Endothelial cell of umbilical vein (primary cell): ENCODE measurements around the gene VWA8. TPM values are rescaled to one million over a fixed set of nuclear protein-coding genes. Genes with fewer than 3 reads are reported as not detected.

Experiments used
- BruUV-seq: library from RNA; stranded (reverse); fragments of 400-500 nt; replicated peaks from 2 replicates; lab custom pipeline; 2021; lab: Mats Ljungman, UMichigan
- CTCF ChIA-PET: fragments of 300-600, 350-600 bp; sonication (Branson Sonifier 250); formaldehyde crosslinking; loops from one replicate; lab custom pipeline; 2021; ENCODE audit warnings: antibody characterized with exemption, inconsistent platforms; lab: Charles Lee
- POLR2A ChIA-PET: fragments of 300-600, 350-600 bp; sonication (Branson Sonifier 250); formaldehyde crosslinking; loops from one replicate; lab custom pipeline; 2021; ENCODE audit warnings: antibody characterized with exemption, inconsistent platforms; lab: Charles Lee
- DNase-seq: peaks from one replicate; pipeline ENCODE4 v3.0.0-alpha.2; 2011; ENCODE audit warnings: low read depth, low spot score
- FAIRE-seq: peaks from 2 replicates; lab custom pipeline; 2011; peaks lifted over from hg19 to GRCh38; lab: Jason Lieb, UNC
- H2AFZ ChIP-seq: 2 replicates; pipeline ENCODE4 v1.6.0; 2012; ENCODE audit warnings: low read depth, low read length, control low read depth, inconsistent platforms
- H3K27ac ChIP-seq: 2 replicates; pipeline ENCODE4 v1.5.1; 2011; ENCODE audit warnings: low read depth, mild to moderate bottlenecking, control low read depth, low read length, moderate library complexity; ENCODE audit not compliant: insufficient read depth
- H3K27me3 ChIP-seq, 2 experiments: 2 replicates each; pipeline versions ENCODE4 v1.6.0 to v1.6.1; 2011; ENCODE audit warnings: low read length in 2 of 2, mixed read lengths in 1 of 2; ENCODE audit not compliant: control insufficient read depth in 2 of 2, insufficient read depth in 2 of 2
- H3K36me3 ChIP-seq, 2 experiments: 2 replicates in 1 of 2; 3 replicates in 1 of 2; pipeline ENCODE4 v1.5.1; 2011; ENCODE audit warnings: low read length in 2 of 2, mild to moderate bottlenecking in 1 of 2, moderate library complexity in 1 of 2; ENCODE audit not compliant: control insufficient read depth in 2 of 2, insufficient read depth in 2 of 2; ENCODE audit errors: extremely low read depth in 1 of 2
- H3K4me1 ChIP-seq: 3 replicates; pipeline ENCODE4 v1.5.1; 2011; ENCODE audit warnings: mild to moderate bottlenecking, low read length; ENCODE audit not compliant: control insufficient read depth, insufficient read depth; ENCODE audit errors: extremely low read depth
- H3K4me2 ChIP-seq: 2 replicates; pipeline ENCODE4 v1.6.1; 2011; ENCODE audit warnings: low read length, control low read depth, mixed read lengths; ENCODE audit not compliant: insufficient read depth
- H3K4me3 ChIP-seq, 3 experiments: fragments of 200-600 bp in 1 of 3; sonication (generic), shearing (Covaris generic) in 1 of 3; replicated peaks in 1 of 3; 2 replicates each; pipeline ENCODE4 v1.5.1; 2011 to 2016; ENCODE audit warnings: control low read depth in 3 of 3, low read length in 3 of 3, mild to moderate bottlenecking in 2 of 3, inconsistent platforms in 1 of 3, low read depth in 1 of 3, moderate library complexity in 1 of 3; ENCODE audit not compliant: insufficient read depth in 1 of 3
- H3K79me2 ChIP-seq: 2 replicates; pipeline ENCODE4 v1.6.0; 2012; ENCODE audit warnings: low read length, inconsistent platforms; ENCODE audit not compliant: control insufficient read depth, insufficient read depth
- H3K9ac ChIP-seq: replicated peaks from 2 replicates; pipeline ENCODE3; 2011; ENCODE audit warnings: low read length, control low read depth; ENCODE audit not compliant: insufficient read depth; ENCODE audit errors: extremely low read depth
- H3K9me1 ChIP-seq: replicated peaks from 3 replicates; pipeline ENCODE4 v1.6.0; 2011; ENCODE audit warnings: mild to moderate bottlenecking, low read length; ENCODE audit not compliant: control insufficient read depth, insufficient read depth; ENCODE audit errors: extremely low read depth
- H3K9me3 ChIP-seq: replicated peaks from 2 replicates; pipeline ENCODE4 v1.5.1; 2012; ENCODE audit warnings: low read length, inconsistent platforms; ENCODE audit not compliant: control insufficient read depth, insufficient read depth
- H4K20me1 ChIP-seq: replicated peaks from 2 replicates; pipeline ENCODE3; 2011; ENCODE audit warnings: mild to moderate bottlenecking, low read length; ENCODE audit not compliant: control insufficient read depth, insufficient read depth; ENCODE audit errors: extremely low read depth
- CTCF ChIP-seq, 2 donors: IDR thresholded peaks; 1 replicate in 1 of 2; 2 replicates in 1 of 2; pipeline ENCODE4 v1.5.1; 2011; ENCODE audit warnings: low read length in 2 of 2, mild to moderate bottlenecking in 2 of 2, moderate library complexity in 2 of 2, control low read depth in 1 of 2, inconsistent platforms in 1 of 2, low read depth in 1 of 2; ENCODE audit not compliant: insufficient read depth in 1 of 2; ENCODE audit errors: extremely low read depth in 1 of 2
- EZH2 ChIP-seq: IDR thresholded peaks from 2 replicates; pipeline ENCODE4 v1.6.1; 2012; ENCODE audit warnings: borderline replicate concordance, low read depth, mild to moderate bottlenecking, moderate library complexity, low read length, inconsistent platforms; ENCODE audit not compliant: severe bottlenecking
- FOS ChIP-seq: IDR thresholded peaks from 2 replicates; pipeline ENCODE4 v1.6.1; 2011; ENCODE audit warnings: mild to moderate bottlenecking, low read length, moderate library complexity, borderline replicate concordance; ENCODE audit not compliant: insufficient read depth
- GATA2 ChIP-seq: IDR thresholded peaks from 2 replicates; pipeline ENCODE4 v1.7.0; 2011; ENCODE audit warnings: low read depth, mild to moderate bottlenecking, moderate library complexity, mixed read lengths, low read length; ENCODE audit not compliant: insufficient read length, insufficient read depth
- JUN ChIP-seq: IDR thresholded peaks from 2 replicates; pipeline ENCODE4 v1.6.1; 2011; ENCODE audit warnings: borderline replicate concordance, low read depth; ENCODE audit not compliant: insufficient read length, insufficient read depth
- MAX ChIP-seq: IDR thresholded peaks from 2 replicates; pipeline ENCODE4 v1.6.1; 2011; ENCODE audit not compliant: insufficient read depth, insufficient read length
- MYC ChIP-seq: IDR thresholded peaks from one replicate; pipeline ENCODE4 v1.6.1; 2011; ENCODE audit warnings: mild to moderate bottlenecking, low read depth, low read length
- POLR2A ChIP-seq: IDR thresholded peaks from 2 replicates; pipeline ENCODE4 v1.6.1; 2012; ENCODE audit warnings: low read depth, mild to moderate bottlenecking, control low read depth, low read length
- POLR2AphosphoS5 ChIP-seq: IDR thresholded peaks from 2 replicates; pipeline ENCODE4 v1.6.1; 2012; ENCODE audit warnings: low read depth, mild to moderate bottlenecking, control low read depth, low read length, moderate library complexity; ENCODE audit not compliant: insufficient read depth
- dilution Hi-C: fragments of 300-500 bp; cut with MboI; formaldehyde crosslinking; loops from one replicate; pipeline ENCODE4 v1.15.0; 2019; ENCODE audit warnings: low sequenced_read_pairs; ENCODE audit not compliant: extremely low pct_ligation_motif_present
- intact Hi-C: fragments of 100-400 bp; cut with micrococcal nuclease; formaldehyde crosslinking; loops from one replicate; pipeline ENCODE4 v1.10.0; 2022
- polyA plus RNA-seq, 4 experiments: library from polyadenylated mRNA; depleted of rRNA in 3 of 4; stranded (reverse) in 3 of 4; unstranded in 1 of 4; fragments of >200 nt; gene quantifications; 2 replicates each; pipeline versions ENCODE4 v1.2.1 to v1.2.3, GENCODE V29; 2011 to 2012; ENCODE audit warnings: missing spikeins in 1 of 4
- total RNA-seq: library from RNA; stranded (reverse); gene quantifications from 2 replicates; pipeline ENCODE4 v1.2.3, GENCODE V29; 2021

Gene VWA8
- total and polyA plus RNA-seq, 2 donors (not counting 3 experiments of a cell fraction or from before 2014, with no cell fraction given) = 2.9 to 11.3 TPM

GRCh38 chr13:41970022-41970421, 9.1 kb upstream of the VWA8 start:
- Histone ChIP-seq H3K36me3 (no peaks in the 10 kb centered on the region), H2AFZ (no peak overlapping the region), H3K9me1 (no peaks in the 10 kb centered on the region), H3K9me3 (no peaks in the 10 kb centered on the region), H3K4me3 (no peak overlapping the region), H3K27ac (no peak overlapping the region), H3K4me1 (no peaks in the 10 kb centered on the region), H3K9ac (no peak overlapping the region), H3K4me2 (no peak overlapping the region), H3K27me3 (peaks cover 0 to 2% of the 10 kb centered on the region in 2 experiments), H4K20me1 (no peaks in the 10 kb centered on the region), H3K79me2 (no peaks in the 10 kb centered on the region)
- POLR2A ChIA-PET = no interaction called here
- intact Hi-C loops (no loop called here), dilution Hi-C loops (no loop called here)
- FAIRE-seq (no peak), DNase-seq (no peak)
- CTCF ChIA-PET = no interaction called here
- no TSS peak for BruUV-seq
- no peak for TF ChIP-seq JUN
- no peak for TF ChIP-seq CTCF (IDR thresholded peaks at IDR 0.05; ENCODE audit: extremely low read depth in 1 of 2, insufficient read depth in 1 of 2, low read depth in 1 of 2, low read length in 2 of 2)
- no peak for TF ChIP-seq MYC
- TF ChIP-seq MAX = no peak
- TF ChIP-seq POLR2AphosphoS5 = no peak
- TF ChIP-seq FOS = no peak
- no peak for TF ChIP-seq POLR2A
- no peak for TF ChIP-seq EZH2
- no peak for TF ChIP-seq GATA2
